Measurements from ENCODE around the gene ZDHHC11.
A peak's percentile ranks its signal among the peaks of the same experiment; 100 is the strongest.

GRCh38 chr5:892394-893136 is 41.8 kb upstream of the ZDHHC11 start, which contains the start of the genes BRD9 and TRIP13:
- TF ChIP-seq CTCF (IDR thresholded peaks at IDR 0.05; ENCODE audit: poor library complexity) (peak; percentile 18), EZH2 (IDR thresholded peaks at IDR 0.05; ENCODE audit: borderline replicate concordance) (no peak), EZH2phosphoT487 (IDR thresholded peaks at IDR 0.05; ENCODE audit: low read depth, severe bottlenecking, unreplicated experiment) (no peak)
